Keratinocyte (primary cell): ENCODE measurements around the gene TMEM220. TPM values are rescaled to one million over a fixed set of nuclear protein-coding genes. Genes with fewer than 3 reads are reported as not detected.

ENCODE experiments used
- DNase-seq: peaks from one replicate; pipeline ENCODE4 v3.0.0-alpha.2; 2011; ENCODE audit warnings: low read depth, missing footprints, low spot score
- FAIRE-seq: peaks from 2 replicates; lab custom pipeline; 2011; peaks lifted over from hg19 to GRCh38; lab: Jason Lieb, UNC
- H2AFZ ChIP-seq: 2 replicates; pipeline ENCODE4 v1.6.0; 2012; ENCODE audit warnings: low read length, control low read depth, inconsistent platforms; ENCODE audit not compliant: control insufficient read depth
- H3K27ac ChIP-seq: 2 replicates; pipeline ENCODE4 v1.5.1; 2011; ENCODE audit warnings: low read length; ENCODE audit not compliant: control insufficient read depth, insufficient read depth
- H3K27me3 ChIP-seq: 3 replicates; pipeline ENCODE4 v1.6.0; 2011; ENCODE audit warnings: low read length; ENCODE audit not compliant: control insufficient read depth, insufficient read depth; ENCODE audit errors: extremely low read depth
- H3K36me3 ChIP-seq, 2 experiments: 2 replicates in 1 of 2; 3 replicates in 1 of 2; pipeline ENCODE4 v1.5.1; 2011; ENCODE audit warnings: low read length in 2 of 2, mild to moderate bottlenecking in 1 of 2; ENCODE audit not compliant: control insufficient read depth in 2 of 2, insufficient read depth in 2 of 2; ENCODE audit errors: extremely low read depth in 1 of 2
- H3K4me1 ChIP-seq: 3 replicates; pipeline ENCODE4 v1.5.1; 2011; ENCODE audit warnings: low read length; ENCODE audit not compliant: control insufficient read depth, insufficient read depth; ENCODE audit errors: extremely low read depth
- H3K4me2 ChIP-seq: 3 replicates; pipeline ENCODE4 v1.6.0; 2011; ENCODE audit warnings: low read depth, low read length; ENCODE audit not compliant: control insufficient read depth, insufficient read depth; ENCODE audit errors: extremely low read depth
- H3K4me3 ChIP-seq, 3 experiments: fragments of 200-600 bp in 1 of 3; sonication (generic) in 1 of 3; 2 replicates in 2 of 3; 3 replicates in 1 of 3; pipeline ENCODE4 v1.5.1; 2011 to 2016; ENCODE audit warnings: low read length in 3 of 3, mild to moderate bottlenecking in 3 of 3, control low read depth in 2 of 3, inconsistent platforms in 1 of 3, low read depth in 1 of 3, mixed read lengths in 1 of 3, mixed run types in 1 of 3, moderate library complexity in 1 of 3; ENCODE audit not compliant: control insufficient read depth in 2 of 3, insufficient read depth in 2 of 3; ENCODE audit errors: extremely low read depth in 1 of 3
- H3K79me2 ChIP-seq: 2 replicates; pipeline ENCODE4 v1.6.0; 2012; ENCODE audit warnings: low read length; ENCODE audit not compliant: control insufficient read depth, insufficient read depth
- H3K9ac ChIP-seq: 3 replicates; pipeline ENCODE4 v1.6.0; 2011; ENCODE audit warnings: low read length; ENCODE audit not compliant: control insufficient read depth, insufficient read depth; ENCODE audit errors: extremely low read depth
- H3K9me1 ChIP-seq: 3 replicates; pipeline ENCODE4 v1.6.0; 2011; ENCODE audit warnings: low read length; ENCODE audit not compliant: control insufficient read depth, insufficient read depth; ENCODE audit errors: extremely low read depth
- H3K9me3 ChIP-seq: 2 replicates; pipeline ENCODE4 v1.5.1; 2012; ENCODE audit warnings: low read depth, low read length; ENCODE audit not compliant: control insufficient read depth
- H4K20me1 ChIP-seq: 3 replicates; pipeline ENCODE4 v1.6.0; 2011; ENCODE audit warnings: low read length; ENCODE audit not compliant: control insufficient read depth, insufficient read depth; ENCODE audit errors: extremely low read depth
- CTCF ChIP-seq, 3 experiments: IDR thresholded peaks in 1 of 3; conservative IDR thresholded peaks in 1 of 3; optimal IDR thresholded peaks in 1 of 3; 2 replicates in 2 of 3; 3 replicates in 1 of 3; pipeline versions ENCODE3 to v1.5.1; 2011; ENCODE audit warnings: low read length in 3 of 3, mild to moderate bottlenecking in 3 of 3, moderate library complexity in 2 of 3, control low read depth in 1 of 3, inconsistent platforms in 1 of 3; ENCODE audit not compliant: insufficient read depth in 2 of 3; ENCODE audit errors: extremely low read depth in 1 of 3
- EZH2 ChIP-seq: IDR thresholded peaks from one replicate; pipeline ENCODE4 v1.6.1; 2012; ENCODE audit warnings: inconsistent platforms, mild to moderate bottlenecking, low read length, moderate library complexity
- dilution Hi-C: fragments of 300-500 bp; cut with MboI; formaldehyde crosslinking; loops from one replicate; pipeline ENCODE4 v1.7.0; 2020; ENCODE audit warnings: low sequenced_read_pairs; ENCODE audit not compliant: extremely low pct_ligation_motif_present
- polyA plus RNA-seq, 5 experiments: library from polyadenylated mRNA; depleted of rRNA in 3 of 5; stranded (reverse) in 3 of 5; stranded (forward) in 1 of 5; unstranded in 1 of 5; fragments of >200 nt; gene quantifications; 1 replicate in 1 of 5; 2 replicates in 3 of 5; 3 replicates in 1 of 5; pipeline versions ENCODE4 v1.2.1 to v1.2.3, GENCODE V29; 2011 to 2012; ENCODE audit warnings: missing spikeins in 2 of 5, low read depth in 1 of 5, low replicate concordance in 1 of 5

Gene TMEM220
- polyA plus RNA-seq, 1 donor (not counting 4 experiments of a cell fraction or from before 2014, with no cell fraction given) = 3.3 TPM

- H3K4me3 ChIP-seq = no peak overlapping the region
- H4K20me1 ChIP-seq = no peaks in the 10 kb centered on the region
- peaks cover 7% of the 10 kb centered on the region for H3K4me1 ChIP-seq
- H3K79me2 ChIP-seq = no peaks in the 10 kb centered on the region
- dilution Hi-C loops = no loop called here
- no peak for FAIRE-seq
- no peak overlapping the region for H3K9ac ChIP-seq
- DNase-seq = no peak
- peaks cover 11% of the 10 kb centered on the region for H3K27me3 ChIP-seq
- H3K4me2 ChIP-seq = no peak overlapping the region
- no peak overlapping the region for H3K27ac ChIP-seq
- no peaks in the 10 kb centered on the region for H3K9me3 ChIP-seq
- H2AFZ ChIP-seq = no peak overlapping the region
- H3K36me3 ChIP-seq = no peaks in the 10 kb centered on the region
- H3K9me1 ChIP-seq = no peaks in the 10 kb centered on the region
- no peak for TF ChIP-seq CTCF (optimal IDR thresholded peaks at IDR 0.05 in 1 of 3, IDR thresholded peaks at IDR 0.05 in 1 of 3, conservative IDR thresholded peaks at IDR 0.05 in 1 of 3; ENCODE audit: extremely low read depth in 1 of 3, insufficient read depth in 2 of 3, low read length in 3 of 3)
- no peak for TF ChIP-seq EZH2
These were observed 18.8 kb upstream of the TMEM220 start for GRCh38 chr17:10748531-10749181.

- H3K4me3 ChIP-seq = no peak overlapping the region
- no peak for DNase-seq
- TF ChIP-seq EZH2 = no peak
- TF ChIP-seq CTCF (optimal IDR thresholded peaks at IDR 0.05 in 1 of 3, IDR thresholded peaks at IDR 0.05 in 1 of 3, conservative IDR thresholded peaks at IDR 0.05 in 1 of 3; ENCODE audit: extremely low read depth in 1 of 3, insufficient read depth in 2 of 3, low read length in 3 of 3) = no peak
- peaks cover 10% of the 10 kb centered on the region for H3K4me1 ChIP-seq
- no peaks in the 10 kb centered on the region for H3K9me1 ChIP-seq
- no peak overlapping the region for H2AFZ ChIP-seq
- H3K27me3 ChIP-seq = peaks cover 14% of the 10 kb centered on the region
- H3K36me3 ChIP-seq = no peaks in the 10 kb centered on the region
- no peak overlapping the region for H3K9ac ChIP-seq
- H4K20me1 ChIP-seq = no peaks in the 10 kb centered on the region
- H3K79me2 ChIP-seq = no peaks in the 10 kb centered on the region
- dilution Hi-C loops = no loop called here
- peak; percentile 49 for FAIRE-seq
- H3K27ac ChIP-seq = no peak overlapping the region
- no peaks in the 10 kb centered on the region for H3K9me3 ChIP-seq
- H3K4me2 ChIP-seq = no peak overlapping the region
These were observed 15.4 kb upstream of the TMEM220 start for GRCh38 chr17:10745231-10745630.
